ENCODE measurements around the gene ABCD1. TPM values are rescaled to one million over a fixed set of nuclear protein-coding genes. Genes with fewer than 3 reads are reported as not detected.

ABCD1 gene
- total and polyA plus RNA-seq, 8 donors: 5.8 to 13.2 (median 9.8) TPM

- ATAC-seq (peak; percentile 19 to 60 (median 50)), DNase-seq (peak in 5 of 6 donors; percentile 19 to 78 (median 46)), FAIRE-seq (no peak)
- Histone ChIP-seq H3K36me3 (no peaks in the 10 kb centered on the region), H3K9me3 (no peaks in the 10 kb centered on the region), H3K4me1 (no peaks in the 10 kb centered on the region), H3K27ac (peak overlapping the region in 3 of 4 donors; percentile 34 to 53 (median 37)), H3K4me3 (no peak overlapping the region), H3K27me3 (peaks cover 0 to 3% (median 0%) of the 10 kb centered on the region in 4 donors)
- TF ChIP-seq CTCF (IDR thresholded peaks at IDR 0.05): no peak
- intact Hi-C loops (cut with DNase I): loop anchor here in 2 of 3 donors (5.0 to 10.0 kb wide), 2 partner anchors 187 to 189 kb away; no protein-coding TSS in a partner anchor
- WGBS, 2 donors: 57 to 63% methylated on average over 26 to 27 of the region's 27 CpGs
Measured at GRCh38 chrX:153765138-153766079, 40.8 kb downstream of the ABCD1 start.

GRCh38 chrX:153766098-153766817 lies 41.6 kb downstream of the ABCD1 start:
- peak in 4 of 6 donors; percentile 7 to 66 (median 37) for DNase-seq
- Histone ChIP-seq H3K4me3 (no peak overlapping the region), H3K4me1 (no peaks in the 10 kb centered on the region), H3K36me3 (no peaks in the 10 kb centered on the region), H3K27ac (no peak overlapping the region), H3K27me3 (peaks cover 0 to 3% (median 0%) of the 10 kb centered on the region in 4 donors), H3K9me3 (no peaks in the 10 kb centered on the region)
- 72 to 84% methylated on average over 21 of the region's 21 CpGs for WGBS, 2 donors
- intact Hi-C loops (cut with DNase I): loop anchor here in 2 of 3 donors (5.0 to 10.0 kb wide), 2 partner anchors 186 to 189 kb away; no protein-coding TSS in a partner anchor
- FAIRE-seq: no peak
- TF ChIP-seq CTCF (IDR thresholded peaks at IDR 0.05): no peak
- peak in 1 of 4 donors; percentile 13 for ATAC-seq

DNA sequence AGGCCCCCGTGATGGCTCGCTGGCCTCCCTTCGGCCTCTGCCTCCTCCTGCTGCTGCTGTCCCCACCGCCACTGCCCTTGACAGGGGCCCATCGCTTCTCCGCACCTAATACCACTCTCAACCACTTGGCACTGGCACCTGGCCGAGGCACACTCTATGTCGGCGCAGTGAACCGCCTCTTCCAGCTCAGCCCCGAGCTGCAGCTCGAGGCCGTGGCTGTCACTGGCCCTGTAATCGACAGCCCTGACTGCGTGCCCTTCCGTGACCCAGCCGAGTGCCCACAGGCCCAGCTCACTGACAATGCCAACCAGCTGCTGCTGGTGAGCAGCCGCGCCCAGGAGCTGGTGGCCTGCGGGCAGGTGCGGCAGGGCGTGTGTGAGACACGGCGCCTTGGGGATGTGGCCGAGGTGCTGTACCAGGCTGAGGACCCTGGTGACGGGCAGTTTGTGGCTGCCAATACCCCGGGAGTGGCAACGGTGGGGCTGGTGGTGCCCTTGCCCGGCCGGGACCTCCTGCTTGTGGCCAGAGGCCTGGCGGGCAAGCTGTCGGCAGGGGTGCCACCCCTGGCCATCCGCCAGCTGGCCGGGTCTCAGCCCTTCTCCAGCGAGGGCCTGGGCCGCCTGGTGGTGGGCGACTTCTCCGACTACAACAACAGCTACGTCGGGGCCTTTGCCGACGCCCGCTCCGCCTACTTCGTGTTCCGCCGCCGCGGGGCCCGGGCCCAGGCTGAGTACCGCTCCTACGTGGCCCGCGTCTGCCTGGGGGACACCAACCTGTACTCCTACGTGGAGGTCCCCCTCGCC lies 42.4 kb downstream of the ABCD1 start:
- no peak for TF ChIP-seq CTCF (IDR thresholded peaks at IDR 0.05)
- ATAC-seq: no peak
- FAIRE-seq: no peak
- 85 to 88% methylated on average over 54 to 56 of the region's 56 CpGs for WGBS, 2 donors
- intact Hi-C loops (cut with DNase I): loop anchor here in 2 of 3 donors (5.0 to 10.0 kb wide), 2 partner anchors 185 to 188 kb away; no protein-coding TSS in a partner anchor
- Histone ChIP-seq H3K27ac (no peak overlapping the region), H3K27me3 (peaks cover 0 to 3% (median 0%) of the 10 kb centered on the region in 4 donors), H3K4me3 (no peak overlapping the region), H3K36me3 (no peaks in the 10 kb centered on the region), H3K9me3 (no peaks in the 10 kb centered on the region), H3K4me1 (no peaks in the 10 kb centered on the region)
- peak in 4 of 6 donors; percentile 11 to 61 (median 44) for DNase-seq

DNA sequence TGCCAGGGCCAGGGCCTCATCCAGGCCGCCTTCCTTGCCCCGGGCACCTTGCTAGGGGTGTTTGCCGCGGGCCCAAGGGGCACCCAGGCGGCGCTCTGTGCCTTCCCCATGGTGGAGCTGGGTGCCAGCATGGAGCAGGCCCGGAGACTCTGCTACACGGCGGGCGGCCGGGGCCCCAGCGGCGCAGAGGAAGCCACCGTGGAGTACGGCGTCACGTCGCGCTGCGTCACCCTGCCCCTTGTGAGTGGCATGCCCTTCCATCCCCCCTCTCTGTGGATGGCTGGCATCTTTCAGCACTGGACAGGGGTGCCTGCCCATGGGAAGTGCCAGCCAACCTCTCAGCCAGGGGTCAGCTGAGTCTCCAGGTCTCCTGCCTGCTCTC lies 43.0 kb downstream of the ABCD1 start:
- Histone ChIP-seq H3K9me3 (no peaks in the 10 kb centered on the region), H3K27me3 (peaks cover 0 to 3% (median 0%) of the 10 kb centered on the region in 4 donors), H3K36me3 (no peaks in the 10 kb centered on the region), H3K27ac (no peak overlapping the region), H3K4me3 (no peak overlapping the region), H3K4me1 (no peaks in the 10 kb centered on the region)
- ATAC-seq: no peak
- intact Hi-C loops (cut with DNase I): loop anchor here in 2 of 3 donors (5.0 to 10.0 kb wide), 2 partner anchors 185 to 187 kb away; no protein-coding TSS in a partner anchor
- TF ChIP-seq CTCF (IDR thresholded peaks at IDR 0.05): no peak
- WGBS, 2 donors: 93% methylated on average over 20 of the region's 20 CpGs
- no peak for FAIRE-seq
- peak in 1 of 6 donors; percentile 78 for DNase-seq

Data from pancreas (tissue), 10 donors.